Measurements from ENCODE around the gene ELOVL7.
"Not testable (repeated sequence)": the region's sequence is repeated elsewhere in the genome, so short reads cannot be mapped to it uniquely, and the experiment has no call there.

ELOVL7 gene

GRCh38 chr5:60797482-60798153, 46.5 kb downstream of the ELOVL7 start:
- no peak for DNase-seq (ENCODE audit: extremely low read depth in 1 of 2, low read depth in 1 of 2)

GRCh38 chr5:60795424-60795950, 48.6 kb downstream of the ELOVL7 start:
- DNase-seq (ENCODE audit: extremely low read depth in 1 of 2, low read depth in 1 of 2) = not testable (repeated sequence)

GRCh38 chr5:60794691-60795090, 49.4 kb downstream of the ELOVL7 start:
- no peak for DNase-seq (ENCODE audit: extremely low read depth in 1 of 2, low read depth in 1 of 2)

- DNase-seq (ENCODE audit: extremely low read depth in 1 of 2, low read depth in 1 of 2) = no peak
Measured at GRCh38 chr5:60792438-60792837, 51.6 kb downstream of the ELOVL7 start.

GRCh38 chr5:60789551-60789950, 54.5 kb downstream of the ELOVL7 start:
- DNase-seq (ENCODE audit: extremely low read depth in 1 of 2, low read depth in 1 of 2) = no peak

- no peak for DNase-seq (ENCODE audit: extremely low read depth in 1 of 2, low read depth in 1 of 2)
Measured at GRCh38 chr5:60788863-60789513, 55.1 kb downstream of the ELOVL7 start.

GRCh38 chr5:60779466-60779865, 64.6 kb downstream of the ELOVL7 start:
- DNase-seq (ENCODE audit: extremely low read depth in 1 of 2, low read depth in 1 of 2) = no peak

GRCh38 chr5:60776343-60776742, 67.7 kb downstream of the ELOVL7 start:
- DNase-seq (ENCODE audit: extremely low read depth in 1 of 2, low read depth in 1 of 2) = no peak

GRCh38 chr5:60765019-60765709, 78.9 kb downstream of the ELOVL7 start:
- DNase-seq (ENCODE audit: extremely low read depth in 1 of 2, low read depth in 1 of 2) = no peak

GRCh38 chr5:60763061-60763460, 81.0 kb downstream of the ELOVL7 start:
- DNase-seq (ENCODE audit: extremely low read depth in 1 of 2, low read depth in 1 of 2) = no peak

GRCh38 chr5:60754495-60754894, 89.6 kb downstream of the ELOVL7 start:
- DNase-seq (ENCODE audit: extremely low read depth in 1 of 2, low read depth in 1 of 2) = no peak

- DNase-seq (ENCODE audit: extremely low read depth in 1 of 2, low read depth in 1 of 2) = no peak
Measured at GRCh38 chr5:60744682-60745081, 99.4 kb downstream of the ELOVL7 start.

GRCh38 chr5:60743511-60744314, 100.4 kb downstream of the ELOVL7 start:
- DNase-seq (ENCODE audit: extremely low read depth in 1 of 2, low read depth in 1 of 2) = no peak

- no peak for DNase-seq (ENCODE audit: extremely low read depth in 1 of 2, low read depth in 1 of 2)
Measured at GRCh38 chr5:60740322-60740721, 103.7 kb downstream of the ELOVL7 start.

- DNase-seq (ENCODE audit: extremely low read depth in 1 of 2, low read depth in 1 of 2) = no peak
Measured at GRCh38 chr5:60738933-60739332, 105.1 kb downstream of the ELOVL7 start.

- no peak for DNase-seq (ENCODE audit: extremely low read depth in 1 of 2, low read depth in 1 of 2)
Measured at GRCh38 chr5:60738461-60738860, 105.6 kb downstream of the ELOVL7 start.

GRCh38 chr5:60730858-60731257, 113.2 kb downstream of the ELOVL7 start:
- DNase-seq (ENCODE audit: extremely low read depth in 1 of 2, low read depth in 1 of 2) = not testable (repeated sequence)

GRCh38 chr5:60727033-60727679, 116.9 kb downstream of the ELOVL7 start:
- no peak for DNase-seq (ENCODE audit: extremely low read depth in 1 of 2, low read depth in 1 of 2)

GRCh38 chr5:60724126-60724525, 119.9 kb downstream of the ELOVL7 start:
- DNase-seq (ENCODE audit: extremely low read depth in 1 of 2, low read depth in 1 of 2) = no peak

GRCh38 chr5:60722416-60722815, 121.7 kb downstream of the ELOVL7 start:
- DNase-seq (ENCODE audit: extremely low read depth in 1 of 2, low read depth in 1 of 2) = no peak

Measured in stimulated activated CD8-positive, alpha-beta memory T cell treated with anti-CD3 and anti-CD28 coated beads, Interleukin-7, amount 100 ng/mL, for 48 hours (primary cell).